Vagina (tissue), 2 donors: ENCODE data around the gene SETD5. TPM values are rescaled to one million over a fixed set of nuclear protein-coding genes. Genes with fewer than 3 reads are reported as not detected.
A peak's percentile ranks its signal among the peaks of the same experiment; 100 is the strongest.

Experiments used
- DNase-seq, 2 donors: peaks; one replicate each; pipeline ENCODE4 v3.0.0-alpha.2; 2017; ENCODE audit errors: extremely low spot score in 2 of 2
- H3K27ac ChIP-seq: fragments of 200-600 bp; sonication (generic); one replicate; pipeline ENCODE4 v1.5.1; 2019
- H3K27me3 ChIP-seq: fragments of 200-600 bp; sonication (generic); one replicate; pipeline ENCODE4 v1.5.1; 2019
- H3K36me3 ChIP-seq, 2 donors: fragments of 200-600 bp; sonication (generic); one replicate each; pipeline ENCODE4 v1.5.1; 2017 to 2019
- H3K4me1 ChIP-seq: fragments of 200-600 bp; sonication (generic); one replicate; pipeline ENCODE4 v1.5.1; 2019
- H3K4me3 ChIP-seq, 2 donors: fragments of 200-600 bp; sonication (generic); 1 replicate in 1 of 2; 2 replicates in 1 of 2; pipeline ENCODE4 v1.5.1; 2016 to 2019
- H3K9me3 ChIP-seq: fragments of 200-600 bp; sonication (generic); one replicate; pipeline ENCODE4 v1.5.1; 2019
- CTCF ChIP-seq, 3 experiments: fragments of 450-650 bp in 2 of 3; fragments of 200-600 bp in 1 of 3; sonication (generic) in 1 of 3; IDR thresholded peaks; one replicate each; pipeline ENCODE4 v1.5.1; 2017 to 2019; ENCODE audit warnings: antibody characterized with exemption in 3 of 3, mild to moderate bottlenecking in 2 of 3, moderate library complexity in 2 of 3
- POLR2A ChIP-seq, 2 donors: fragments of 450-650 bp; IDR thresholded peaks; one replicate each; pipeline ENCODE4 v1.6.1; 2017; ENCODE audit warnings: antibody characterized with exemption in 2 of 2, mild to moderate bottlenecking in 2 of 2, moderate library complexity in 2 of 2
- POLR2AphosphoS5 ChIP-seq, 2 donors: sonication (generic); formaldehyde crosslinking; IDR thresholded peaks; one replicate each; pipeline ENCODE4 v1.9.0; 2017; ENCODE audit warnings: antibody characterized with exemption in 2 of 2, mild to moderate bottlenecking in 2 of 2, low read depth in 1 of 2; ENCODE audit not compliant: insufficient read depth in 1 of 2
- intact Hi-C: fragments of 100-400 bp; cut with DNase I; formaldehyde crosslinking; loops from one replicate; pipeline ENCODE4 v1.15.1; 2023
- total RNA-seq: library from RNA; depleted of rRNA; stranded (reverse); fragments of >200 nt; gene quantifications from one replicate; pipeline ENCODE4 v1.2.3, GENCODE V29; 2016

SETD5 gene
- total RNA-seq, 1 donor from 2014 or later: 110 TPM

DNA sequence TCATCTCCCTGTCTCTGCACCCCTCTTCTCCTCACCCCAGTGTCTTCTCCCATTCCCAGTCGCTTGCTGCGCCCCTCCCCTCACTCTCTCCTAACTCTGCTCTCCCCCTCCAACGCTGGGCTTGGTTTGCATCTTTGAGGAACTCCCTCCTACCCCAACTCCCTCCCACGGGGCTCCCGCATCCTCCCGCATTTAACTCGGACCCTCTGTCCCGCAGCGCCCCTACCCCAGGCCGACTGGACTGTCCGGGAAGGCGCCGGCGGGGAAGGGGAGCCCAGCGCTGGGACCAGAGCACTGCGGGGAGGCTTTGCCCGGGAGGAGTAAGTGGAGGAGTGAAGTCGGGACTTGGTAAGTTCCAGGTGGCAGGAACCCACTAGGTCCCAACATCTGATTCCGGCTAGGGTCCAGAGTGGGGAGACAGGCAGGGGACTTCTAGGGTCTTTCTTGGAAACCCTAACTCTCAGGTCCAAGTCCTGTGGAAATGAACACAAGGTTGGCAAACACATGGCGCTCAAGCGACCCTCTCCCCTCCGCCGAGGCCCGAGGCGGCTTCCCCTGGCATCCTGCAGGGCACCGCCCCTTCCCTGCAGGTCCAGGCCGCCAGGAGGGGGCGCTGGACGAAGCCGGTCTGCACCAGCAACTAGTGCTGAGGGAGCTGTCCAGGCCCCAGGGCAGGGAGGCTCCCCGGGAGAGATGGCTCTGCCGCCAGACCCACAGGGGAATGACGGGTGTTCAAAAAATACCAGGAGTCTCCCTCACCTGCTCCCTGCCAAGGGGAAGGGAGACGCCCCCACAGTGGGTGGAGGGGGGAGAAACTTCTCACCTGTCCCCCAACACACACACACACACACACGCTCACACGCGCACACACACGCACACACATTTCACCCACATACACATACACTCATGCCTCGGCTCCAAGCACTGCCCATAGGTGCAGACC is 103.0 kb downstream of the SETD5 start:
- H3K27me3 ChIP-seq: no peaks in the 10 kb centered on the region
- TF ChIP-seq POLR2AphosphoS5 (IDR thresholded peaks at IDR 0.05; ENCODE audit: insufficient read depth in 1 of 2, low read depth in 1 of 2) (no peak), POLR2A (IDR thresholded peaks at IDR 0.05) (no peak), CTCF (IDR thresholded peaks at IDR 0.05) (no peak)
- H3K36me3 ChIP-seq: no peaks in the 10 kb centered on the region
- peaks cover 9% of the 10 kb centered on the region for H3K4me1 ChIP-seq
- no peak overlapping the region for H3K27ac ChIP-seq
- H3K9me3 ChIP-seq: no peaks in the 10 kb centered on the region
- intact Hi-C loops: no loop called here
- no peak for DNase-seq
- H3K4me3 ChIP-seq: peak overlapping the region in 1 of 2 donors; percentile 10

- intact Hi-C loops: no loop called here
- no peak overlapping the region for H3K27ac ChIP-seq
- TF ChIP-seq POLR2A (IDR thresholded peaks at IDR 0.05): no peak
- no peak for TF ChIP-seq POLR2AphosphoS5 (IDR thresholded peaks at IDR 0.05; ENCODE audit: insufficient read depth in 1 of 2, low read depth in 1 of 2)
- no peak for TF ChIP-seq CTCF (IDR thresholded peaks at IDR 0.05)
- H3K9me3 ChIP-seq: no peaks in the 10 kb centered on the region
- no peaks in the 10 kb centered on the region for H3K36me3 ChIP-seq
- no peak for DNase-seq
- H3K4me1 ChIP-seq: peaks cover 9% of the 10 kb centered on the region
- H3K4me3 ChIP-seq: no peak overlapping the region
- no peaks in the 10 kb centered on the region for H3K27me3 ChIP-seq
Measured at GRCh38 chr3:9501226-9501625, 103.8 kb downstream of the SETD5 start.

- intact Hi-C loops: no loop called here
- H3K9me3 ChIP-seq: no peaks in the 10 kb centered on the region
- TF ChIP-seq CTCF (IDR thresholded peaks at IDR 0.05): peak in 2 of 3 experiments; percentile 46 to 68
- TF ChIP-seq POLR2AphosphoS5 (IDR thresholded peaks at IDR 0.05; ENCODE audit: insufficient read depth in 1 of 2, low read depth in 1 of 2): no peak
- no peak for TF ChIP-seq POLR2A (IDR thresholded peaks at IDR 0.05)
- no peak overlapping the region for H3K4me3 ChIP-seq
- no peaks in the 10 kb centered on the region for H3K36me3 ChIP-seq
- DNase-seq: no peak
- H3K27me3 ChIP-seq: no peaks in the 10 kb centered on the region
- H3K27ac ChIP-seq: no peak overlapping the region
- H3K4me1 ChIP-seq: peaks cover 9% of the 10 kb centered on the region
Measured at GRCh38 chr3:9503283-9503682, 105.9 kb downstream of the SETD5 start.

DNA sequence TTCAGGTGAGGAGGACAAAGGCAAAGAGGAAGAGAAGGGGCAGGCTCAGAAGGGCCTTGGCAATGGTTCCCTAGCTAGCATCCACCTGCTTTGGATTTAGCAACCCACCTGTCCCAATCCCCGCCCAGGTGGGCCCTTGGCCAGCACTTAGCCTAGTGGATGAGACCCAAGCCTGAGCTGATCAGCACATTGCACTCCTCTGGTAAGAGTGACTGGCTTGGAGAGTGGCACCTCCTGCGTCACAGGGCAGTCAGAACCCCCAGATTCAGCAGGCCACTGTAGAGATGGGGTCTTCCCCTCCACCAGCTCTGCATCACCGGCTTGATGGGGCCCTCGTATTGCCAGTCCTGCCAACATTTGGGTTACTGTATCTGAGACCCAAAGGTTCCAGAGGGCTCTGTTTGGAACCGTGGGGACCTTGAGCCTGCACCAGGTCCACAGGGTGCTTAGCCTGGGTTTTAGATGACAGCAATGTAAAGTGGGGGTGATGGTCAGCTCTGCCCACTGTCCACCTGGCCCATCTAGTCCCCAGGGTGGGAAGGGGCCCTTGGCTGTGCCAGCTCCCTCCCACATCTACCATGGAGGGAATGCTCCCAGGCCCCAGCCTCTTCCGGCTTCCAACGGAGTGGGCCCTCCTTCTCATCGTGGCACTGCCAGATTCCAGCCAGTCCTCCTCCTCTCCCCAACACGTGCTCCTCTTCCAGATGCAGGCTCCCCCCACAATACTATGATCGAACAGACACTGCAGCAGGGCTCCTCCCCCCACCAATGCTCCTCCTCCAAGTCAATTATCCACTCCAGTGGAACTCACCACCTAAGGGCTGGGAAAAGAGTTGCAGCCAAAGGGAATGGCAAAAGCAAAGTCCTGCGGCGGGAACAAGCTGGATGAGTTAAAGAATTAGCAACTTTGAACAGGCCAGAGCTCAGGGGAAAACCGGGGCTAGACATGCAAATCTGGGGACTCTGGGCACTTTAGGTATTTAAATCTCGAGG is 110.5 kb downstream of the SETD5 start:
- Histone ChIP-seq H3K4me3 (no peak overlapping the region), H3K9me3 (no peaks in the 10 kb centered on the region), H3K27ac (no peak overlapping the region), H3K27me3 (no peaks in the 10 kb centered on the region), H3K4me1 (no peaks in the 10 kb centered on the region), H3K36me3 (no peaks in the 10 kb centered on the region)
- TF ChIP-seq POLR2A (IDR thresholded peaks at IDR 0.05): no peak
- no peak for TF ChIP-seq POLR2AphosphoS5 (IDR thresholded peaks at IDR 0.05; ENCODE audit: insufficient read depth in 1 of 2, low read depth in 1 of 2)
- TF ChIP-seq CTCF (IDR thresholded peaks at IDR 0.05): no peak
- intact Hi-C loops: no loop called here
- no peak for DNase-seq
